Activated effector memory CD4-positive, alpha-beta T cell treated with Interleukin-2 at 50 U/mL for 16 hours (primary cell): ENCODE data around the gene PRPF18.

Experiments used
- DNase-seq: peaks from one replicate; pipeline ENCODE4 v3.0.0-alpha.2; 2020

The PRPF18 gene

DNA sequence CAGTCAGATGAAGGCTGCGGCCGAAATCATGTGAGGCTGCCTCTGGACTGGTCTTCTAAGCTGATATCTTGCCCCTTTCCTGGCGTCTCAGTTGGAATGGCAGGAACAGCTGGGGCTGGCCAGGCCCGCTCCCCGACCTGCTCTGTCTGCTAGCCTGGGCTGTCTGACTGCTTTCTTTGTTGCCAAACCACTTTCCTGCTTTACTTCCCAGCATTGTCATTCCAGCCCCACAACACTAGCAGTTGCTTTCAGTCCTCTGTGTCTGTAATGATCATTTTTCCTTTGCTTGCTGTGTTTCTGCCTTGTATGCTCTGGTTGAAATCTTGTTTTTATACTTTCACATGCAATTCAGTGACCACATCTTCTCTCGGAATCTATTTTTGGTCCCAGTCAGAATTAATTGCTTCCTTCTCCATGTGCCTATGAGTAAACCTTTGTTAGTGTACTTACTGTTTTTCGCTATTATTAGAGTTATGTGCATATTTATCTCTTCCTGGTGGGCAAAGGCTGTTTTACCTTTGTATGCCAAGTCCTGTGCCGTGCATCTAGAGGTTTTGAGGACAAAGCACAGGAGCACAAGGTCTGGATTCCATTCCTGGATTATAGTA, 21.6 kb downstream of the PRPF18 start:
- DNase-seq, result no peak

DNA sequence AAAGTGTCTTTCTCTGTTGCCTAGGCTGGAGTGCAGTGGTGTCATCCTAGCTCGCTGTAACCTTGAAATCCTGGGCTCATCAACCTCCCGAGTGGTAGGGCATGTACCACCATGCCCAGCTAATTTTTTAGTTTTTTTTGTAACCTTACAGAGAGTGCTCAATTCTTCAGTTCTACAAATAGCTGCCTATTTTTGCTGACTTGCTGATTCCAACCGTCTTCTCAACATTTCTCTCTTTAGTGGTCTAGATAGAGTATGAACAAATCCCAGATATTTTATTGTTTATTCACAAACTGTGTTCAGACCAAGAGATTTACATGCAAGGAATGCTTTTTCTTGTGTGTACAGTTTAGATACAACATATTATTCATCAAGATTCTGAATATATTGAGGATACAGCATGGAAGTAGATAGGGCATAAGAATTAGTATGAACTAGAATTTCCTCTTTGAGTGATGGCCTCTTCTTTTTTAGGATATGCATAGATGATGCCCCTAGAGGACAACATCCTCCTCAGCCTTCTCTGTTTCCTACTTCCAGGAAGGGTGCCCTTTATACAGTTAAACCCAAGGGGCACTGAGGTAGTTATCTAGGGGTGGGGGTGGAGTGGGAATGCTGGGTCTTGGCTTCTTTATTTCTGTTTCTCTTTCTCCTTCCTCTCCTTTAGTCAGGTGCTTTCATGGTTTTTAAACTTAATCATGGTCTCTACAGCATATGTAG, 26.0 kb downstream of the PRPF18 start:
- no peak for DNase-seq

DNA sequence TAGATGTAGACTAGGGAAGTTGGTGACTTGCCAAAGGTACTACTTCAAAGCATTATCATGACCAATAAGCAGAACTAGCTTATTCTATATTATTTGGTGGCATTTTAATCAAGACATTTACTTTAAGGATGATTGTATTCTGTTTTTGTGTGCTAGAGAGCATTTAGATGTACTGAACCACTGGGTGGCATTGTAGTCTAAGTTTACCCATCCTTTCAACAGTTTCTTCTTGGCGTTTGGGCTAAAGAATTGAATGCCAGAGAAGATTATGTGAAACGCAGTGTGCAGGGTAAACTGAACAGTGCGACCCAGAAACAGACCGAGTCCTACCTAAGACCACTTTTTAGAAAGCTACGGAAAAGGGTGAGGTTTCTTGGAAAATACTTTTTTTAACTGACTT, 26.8 kb downstream of the PRPF18 start:
- no peak for DNase-seq

DNA sequence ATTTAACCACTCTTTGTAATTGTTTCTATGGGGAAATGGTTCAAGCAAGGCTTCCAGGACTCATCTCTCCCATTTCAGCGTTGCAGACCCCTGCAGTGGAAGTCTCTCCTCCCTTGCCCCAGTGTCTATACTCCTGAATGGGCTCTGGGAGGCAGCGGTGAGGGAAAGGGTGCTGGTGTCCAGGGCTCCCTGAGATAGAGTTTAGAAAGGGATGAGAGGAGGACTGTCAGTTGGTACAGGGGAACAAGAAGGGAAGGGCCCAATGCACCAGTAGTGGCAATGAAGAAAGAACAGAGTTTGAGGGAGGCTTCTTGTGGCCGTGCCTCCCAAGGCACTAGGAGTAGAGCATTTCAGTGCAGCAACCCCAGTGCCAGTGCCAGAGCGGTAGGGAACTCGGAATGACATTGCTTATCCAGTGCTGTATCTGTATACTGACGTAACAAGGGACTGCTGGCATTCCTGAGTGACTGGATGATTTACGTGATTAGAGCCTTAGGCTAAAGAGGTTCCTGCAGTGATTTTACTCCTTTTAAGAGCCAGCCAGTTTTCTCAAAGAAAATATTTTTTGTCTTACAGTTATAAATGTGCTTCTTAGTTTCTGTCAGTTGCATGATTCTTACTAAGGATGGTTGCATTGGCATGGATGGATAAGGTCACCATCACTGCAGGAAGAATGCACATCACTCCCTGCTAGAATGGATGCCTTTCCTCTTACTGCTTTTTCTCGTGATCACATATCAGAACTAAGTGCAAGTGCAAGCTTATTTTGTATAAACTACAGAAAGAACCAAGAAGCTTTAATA, 28.0 kb downstream of the PRPF18 start:
- DNase-seq, result no peak

DNA sequence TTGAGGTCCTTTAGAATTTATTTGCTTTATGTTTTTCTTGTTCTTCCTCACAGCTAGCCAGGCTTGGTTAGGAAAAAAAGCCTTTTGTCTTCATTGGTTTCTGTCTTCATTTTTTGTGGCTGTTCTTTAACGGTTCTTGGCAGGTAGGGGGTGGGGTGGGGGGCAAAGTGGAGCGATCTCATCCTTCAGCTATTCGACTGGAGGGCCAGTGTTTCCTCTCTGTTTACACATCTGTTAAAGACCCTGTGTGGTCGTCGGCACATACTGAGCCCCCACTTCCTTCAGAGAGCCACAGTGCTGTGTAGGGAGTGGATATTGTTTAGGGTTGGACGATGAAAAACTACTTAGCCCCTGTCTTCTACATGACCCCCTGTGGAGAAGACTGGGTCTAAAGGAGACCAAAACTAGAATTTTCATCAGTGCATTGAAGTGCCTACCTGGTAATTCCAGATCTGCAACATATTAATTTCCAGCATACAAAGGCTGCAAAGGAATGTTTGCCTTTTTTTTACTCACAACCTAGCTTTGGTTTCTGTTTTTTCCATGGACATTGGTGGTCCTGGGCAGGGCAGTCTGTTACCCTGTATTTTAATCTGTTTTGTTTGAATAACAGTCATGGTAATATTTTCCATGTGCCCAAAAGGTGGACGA, 29.0 kb downstream of the PRPF18 start:
- no peak for DNase-seq

DNA sequence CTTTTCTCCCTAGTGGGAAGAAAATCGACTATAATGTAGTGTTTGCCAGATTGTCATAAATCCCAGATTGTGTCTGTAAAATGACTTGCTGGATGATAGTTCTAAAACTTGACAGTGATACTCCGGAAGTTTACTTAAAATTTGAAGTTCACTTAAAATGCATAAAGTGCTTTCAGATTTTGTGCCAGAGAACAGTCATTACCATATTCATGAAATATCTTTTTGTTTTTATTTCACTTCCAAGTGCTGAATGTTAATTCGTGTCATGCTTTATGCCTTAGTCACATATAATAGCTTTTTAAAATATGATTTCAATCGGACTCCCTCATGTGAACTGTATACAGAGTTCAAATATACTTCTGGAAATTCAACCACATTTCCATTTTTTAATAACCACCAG, 30.4 kb downstream of the PRPF18 start:
- no peak for DNase-seq

DNA sequence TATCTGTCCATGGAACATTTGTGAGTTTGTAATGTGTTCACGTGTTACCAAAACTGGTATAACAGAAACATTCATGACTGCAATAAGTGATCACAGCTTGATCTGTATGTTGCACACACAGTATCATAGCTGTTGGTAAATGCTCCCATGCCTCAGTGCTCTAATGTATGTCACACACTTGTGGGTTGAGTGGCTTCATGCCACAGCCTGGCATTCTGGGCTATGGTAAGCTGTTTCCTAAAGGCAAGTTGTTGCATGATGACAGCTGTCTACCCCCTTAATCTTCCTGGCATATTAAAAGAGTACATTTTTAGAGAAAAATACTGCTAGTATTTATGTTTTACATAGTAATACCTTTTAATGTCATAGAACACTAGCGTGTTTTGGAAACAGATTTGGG, 35.2 kb downstream of the PRPF18 start:
- no peak for DNase-seq

DNA sequence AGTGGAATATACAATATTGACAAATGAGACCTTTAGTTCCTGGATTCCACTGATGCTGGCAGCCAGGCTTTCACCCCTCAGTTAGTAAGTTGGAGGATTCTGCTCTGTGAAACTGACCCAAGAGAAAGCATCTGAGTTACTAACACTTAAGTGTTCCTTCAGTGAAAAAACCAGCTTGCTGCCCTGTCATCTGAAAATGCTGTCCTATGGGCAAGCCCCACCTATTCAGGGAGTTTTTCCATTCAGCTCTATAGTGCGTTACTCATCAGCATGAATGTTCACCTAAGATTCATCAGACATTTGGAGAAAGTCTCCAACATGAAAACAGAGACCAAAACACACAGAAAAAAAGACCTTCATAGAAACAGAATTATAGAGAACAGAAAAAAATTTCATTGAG, 37.9 kb downstream of the PRPF18 start:
- no peak for DNase-seq

DNA sequence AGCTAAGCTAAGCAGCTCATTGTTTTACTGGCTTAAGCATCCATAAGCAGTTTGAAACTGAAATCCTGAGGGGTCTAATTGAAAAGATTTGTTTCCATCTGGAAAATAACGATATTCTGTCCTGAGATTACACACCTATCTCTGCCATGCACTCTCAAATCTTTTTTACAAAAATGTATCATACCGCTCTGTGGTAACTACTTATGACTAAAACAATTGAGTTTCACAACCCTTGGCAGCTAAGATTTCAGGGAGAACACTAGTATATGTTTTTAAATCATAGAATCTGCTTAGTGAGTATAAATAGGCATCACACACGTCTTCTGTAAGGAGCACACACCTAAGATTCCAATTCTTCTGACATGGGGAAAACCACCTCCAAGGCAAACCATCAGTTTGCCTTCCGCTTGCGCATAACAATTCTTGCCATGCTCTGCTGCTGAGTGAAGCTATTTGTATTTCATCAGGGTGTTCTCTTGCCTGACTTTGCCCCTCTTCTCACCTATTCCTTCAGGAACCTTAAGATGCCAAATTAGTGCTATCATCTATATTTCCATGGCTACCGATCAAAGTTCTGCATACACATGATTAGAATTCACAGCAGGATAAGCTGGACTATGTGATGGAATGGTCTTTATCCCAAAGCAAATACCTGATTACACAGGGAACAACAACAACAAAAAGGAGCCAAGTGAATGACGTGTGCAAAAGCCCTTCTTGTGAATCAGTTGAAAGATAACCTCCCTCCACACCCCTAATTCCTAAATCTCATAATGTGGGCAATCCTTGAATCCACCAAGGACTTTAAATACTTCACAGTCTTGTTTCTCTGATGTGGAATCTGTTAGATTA, 40.9 kb downstream of the PRPF18 start:
- no peak for DNase-seq

DNA sequence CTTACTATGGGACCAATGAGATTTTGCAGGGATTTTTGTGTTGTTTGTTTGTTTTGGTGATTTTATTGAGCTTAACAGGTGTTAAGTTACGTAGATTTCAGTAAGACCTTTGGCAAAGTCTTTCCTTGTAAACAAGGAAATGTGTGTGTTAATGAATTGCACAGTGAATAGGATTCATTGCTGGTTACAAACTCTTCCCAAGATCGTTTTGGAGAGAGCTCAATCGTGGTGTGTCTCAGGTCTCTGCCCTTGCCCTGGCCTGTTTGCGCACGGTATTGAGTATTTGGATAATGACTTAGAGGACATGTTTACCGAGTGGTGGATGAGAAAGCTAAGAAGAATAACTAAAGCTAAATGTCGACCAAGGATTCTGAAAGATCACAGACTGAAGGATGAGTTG, 41.9 kb downstream of the PRPF18 start:
- DNase-seq, result no peak

DNA sequence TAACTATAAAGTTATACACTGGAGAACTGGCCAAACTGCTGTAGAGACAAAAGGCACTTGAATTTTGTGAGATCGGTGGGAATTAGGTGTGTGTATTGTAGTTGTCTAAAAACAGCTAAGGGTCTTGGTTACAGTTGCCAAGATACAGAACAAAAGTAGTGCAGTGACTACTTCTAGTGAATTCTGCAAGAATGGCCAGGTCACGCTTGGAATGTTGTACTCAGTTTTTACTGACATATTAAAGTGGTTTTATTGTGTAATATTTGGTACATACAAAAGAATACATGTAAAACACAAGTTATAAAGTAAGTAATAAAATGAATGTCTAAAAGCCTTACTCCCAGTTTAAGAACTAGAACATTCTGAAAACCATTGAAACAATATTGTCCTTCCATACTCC, 42.4 kb downstream of the PRPF18 start:
- no peak for DNase-seq

DNA sequence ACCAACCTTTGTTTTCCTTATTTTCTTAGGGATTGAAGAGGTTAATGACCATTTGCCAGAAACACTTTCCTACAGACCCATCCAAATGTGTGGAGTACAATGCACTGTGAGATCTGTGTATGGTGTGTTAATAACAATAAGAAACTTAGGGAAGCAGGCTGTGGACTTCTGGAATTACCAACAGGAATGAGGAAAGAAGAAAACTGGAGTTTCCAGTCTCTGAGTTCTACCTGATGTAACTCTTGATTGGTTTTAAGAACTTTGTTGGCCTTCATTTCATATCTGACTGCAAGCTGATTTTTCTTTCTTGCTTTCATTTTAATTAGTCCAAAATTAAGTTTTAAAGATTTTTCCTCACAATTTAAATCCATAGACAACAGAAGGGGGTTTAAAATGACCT, 43.5 kb downstream of the PRPF18 start:
- no peak for DNase-seq

DNA sequence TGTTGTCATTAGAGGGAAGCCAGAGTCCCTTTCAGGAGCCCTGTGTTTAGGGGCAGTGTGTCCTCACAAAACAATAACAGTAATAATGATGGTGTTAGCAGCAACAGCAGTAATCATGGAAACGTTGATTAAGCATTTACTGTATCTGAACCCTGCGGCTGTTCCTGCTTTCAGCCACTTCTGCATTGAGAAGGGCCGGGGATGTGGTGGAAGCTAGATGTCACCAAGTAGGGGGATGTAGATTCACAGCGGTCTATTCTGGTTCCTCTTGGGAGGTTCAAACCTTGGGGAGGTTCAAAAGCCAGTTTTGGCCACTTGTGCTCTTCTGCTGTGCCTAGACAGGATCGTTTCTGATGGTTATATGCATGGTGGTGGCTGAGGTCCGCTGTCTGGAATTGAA, 44.8 kb downstream of the PRPF18 start:
- DNase-seq, result no peak

DNA sequence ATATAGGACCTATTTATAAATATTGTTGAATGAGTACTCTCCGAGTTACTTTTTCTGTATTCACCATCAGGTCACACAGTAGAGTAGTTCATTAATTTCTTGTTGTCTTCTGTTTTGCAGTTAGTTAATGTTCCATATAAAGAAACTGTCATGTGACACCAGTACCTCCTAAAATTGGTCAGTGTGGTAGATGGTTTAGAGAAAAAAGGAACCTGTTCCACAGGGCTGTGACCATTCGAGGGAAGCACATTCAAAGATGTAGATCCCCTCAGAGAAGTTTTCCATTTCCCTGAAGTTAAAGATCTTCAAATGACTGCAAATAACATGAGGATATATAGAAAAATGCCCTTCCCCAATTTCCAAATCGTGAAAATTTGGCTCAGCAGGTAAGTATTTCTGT, 45.7 kb downstream of the PRPF18 start:
- no peak for DNase-seq

DNA sequence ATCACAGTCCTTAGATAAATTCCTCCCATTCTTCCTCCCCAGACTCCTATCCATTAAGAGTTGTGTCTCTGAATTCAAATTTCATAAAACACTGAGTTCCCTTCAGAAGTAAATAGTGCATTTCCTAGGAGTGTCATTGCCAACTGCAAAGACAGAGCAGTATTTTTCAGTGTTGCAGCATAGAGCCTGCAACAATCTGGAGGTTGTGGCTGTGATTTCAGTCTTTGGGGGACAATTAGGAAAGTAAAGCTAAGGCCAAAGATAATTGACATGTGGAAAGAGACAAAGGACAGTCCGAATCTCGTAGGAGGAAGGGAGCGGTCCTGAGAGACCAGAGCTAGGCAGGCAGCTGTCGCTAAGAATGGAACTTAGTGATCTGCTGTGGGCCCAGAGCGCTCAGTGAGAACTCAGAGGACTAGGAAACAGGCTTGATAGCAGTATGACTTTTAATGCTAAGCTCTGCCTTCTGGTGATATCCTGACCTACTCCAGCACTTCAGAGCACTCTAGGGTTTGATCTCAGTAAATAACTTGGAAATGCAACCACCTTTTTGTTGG, 46.2 kb downstream of the PRPF18 start:
- DNase-seq, result no peak

DNA sequence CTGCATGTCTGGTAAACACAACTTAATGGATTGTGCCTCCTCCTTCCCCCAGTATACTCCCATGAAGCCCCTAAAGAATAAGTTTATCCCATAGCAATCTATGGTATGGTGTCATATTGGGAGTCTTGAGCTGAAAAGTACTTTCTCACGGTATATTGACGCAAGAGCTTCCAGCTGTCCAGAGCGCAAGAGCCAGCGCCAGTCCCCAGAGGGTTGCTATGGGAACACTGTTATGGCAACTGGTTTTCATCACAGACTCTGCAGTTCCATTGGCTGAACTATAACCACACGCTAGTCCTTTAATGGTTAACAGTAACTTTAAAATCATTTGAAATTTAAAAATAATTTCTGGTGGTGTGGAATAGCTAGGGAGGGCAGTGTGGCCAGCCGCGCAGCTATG, 46.9 kb downstream of the PRPF18 start:
- no peak for DNase-seq

DNA sequence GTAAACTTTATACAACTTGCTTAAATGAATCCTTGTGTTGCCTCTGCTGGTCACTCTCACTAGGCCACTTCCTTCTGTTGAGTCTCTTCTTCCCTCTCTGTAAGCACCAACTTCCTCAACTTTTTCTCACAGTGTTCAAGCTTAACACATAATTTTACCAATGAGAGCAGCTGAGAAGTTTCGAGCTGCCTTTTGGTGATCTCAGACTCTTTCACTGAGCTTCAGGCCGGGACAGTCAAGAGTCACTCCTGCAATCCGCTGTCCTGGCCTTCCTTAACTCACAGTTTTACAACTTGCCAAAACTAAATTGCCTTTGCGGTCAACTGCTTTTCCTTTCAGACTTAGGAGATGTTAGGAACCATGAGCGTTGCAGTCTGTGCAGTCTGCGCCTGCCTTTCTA, 47.4 kb downstream of the PRPF18 start:
- DNase-seq, result no peak

DNA sequence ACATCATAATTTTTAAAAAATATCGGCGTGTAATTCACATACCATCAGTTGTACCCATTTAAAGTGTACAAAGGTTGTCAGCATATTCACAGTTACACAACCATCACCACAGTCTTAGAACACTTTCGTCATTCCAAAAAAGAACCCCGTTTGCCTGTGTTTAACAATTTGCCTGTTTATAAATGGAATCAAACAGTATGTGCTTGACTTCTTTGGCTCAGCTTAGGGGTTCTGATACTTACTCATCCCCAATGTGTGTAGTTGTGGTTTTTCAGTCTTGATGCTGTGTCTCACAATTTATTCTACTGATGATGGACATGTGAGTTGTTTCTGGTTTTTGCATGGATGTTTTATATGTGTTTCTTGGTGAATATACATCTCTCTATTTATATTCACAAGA, 50.0 kb downstream of the PRPF18 start:
- DNase-seq, result no peak

DNA sequence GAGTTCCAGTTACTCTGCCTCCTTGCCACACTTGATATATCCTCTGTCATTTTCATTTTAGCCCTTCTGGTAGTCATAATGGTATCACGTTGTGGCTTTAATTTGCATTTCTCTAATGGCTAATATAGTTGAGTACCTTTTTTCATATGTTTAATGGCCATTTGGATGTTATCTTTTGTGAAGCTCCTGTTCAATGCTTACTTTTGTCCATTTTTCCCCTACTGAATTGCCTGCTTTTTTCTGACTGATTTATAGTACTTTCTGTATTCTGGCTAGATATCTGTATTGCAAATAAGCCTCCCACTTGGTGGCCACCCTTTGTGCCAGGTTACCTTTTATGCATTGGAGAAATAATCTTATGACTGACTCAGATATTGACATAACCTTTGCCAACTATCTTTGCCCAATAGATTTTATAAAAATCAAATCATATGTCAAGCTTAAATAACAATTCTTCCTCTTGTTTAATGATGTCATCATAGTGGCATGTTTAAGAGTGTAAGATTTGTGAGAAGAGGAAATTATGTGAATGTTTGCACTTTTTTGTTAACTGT, 50.6 kb downstream of the PRPF18 start:
- DNase-seq, result no peak

DNA sequence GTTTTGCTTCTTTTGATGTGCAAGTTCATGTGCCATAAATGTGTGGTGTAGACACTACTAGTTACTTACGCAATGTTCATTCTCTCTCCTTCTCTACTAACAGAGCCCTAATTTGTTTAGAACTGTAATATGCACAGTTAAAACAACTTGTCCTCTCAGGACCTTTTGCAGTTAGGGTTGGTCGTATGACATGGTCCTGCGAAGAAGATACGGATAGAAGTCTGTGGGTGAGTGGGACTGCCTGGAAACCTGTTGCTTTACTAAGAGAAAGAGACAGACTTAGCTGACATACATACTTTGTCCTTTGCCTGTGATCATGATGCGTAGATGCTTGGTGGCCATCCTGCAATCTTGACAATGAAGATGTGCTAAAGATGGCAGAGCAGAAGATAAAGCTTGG, 51.1 kb downstream of the PRPF18 start:
- no peak for DNase-seq

DNA sequence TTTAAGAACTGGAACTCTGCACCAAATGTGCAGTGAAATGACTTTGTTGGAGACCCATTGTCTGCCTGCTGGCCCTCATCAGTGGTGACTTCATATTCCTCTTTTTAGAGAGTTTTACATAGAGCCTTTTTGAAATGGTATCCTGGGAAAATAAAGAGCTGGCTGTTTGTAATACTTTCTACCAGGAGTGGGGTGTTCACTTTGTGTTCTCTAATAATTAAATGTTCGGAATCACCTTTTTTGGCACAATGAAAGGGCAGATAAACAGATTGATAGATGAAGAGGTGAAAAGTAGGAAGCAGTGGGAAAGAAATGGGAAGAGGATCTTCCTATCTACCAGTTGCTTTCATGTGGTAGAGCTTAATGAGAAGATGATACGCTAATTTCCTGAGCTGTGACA, 55.5 kb downstream of the PRPF18 start:
- DNase-seq, result no peak

DNA sequence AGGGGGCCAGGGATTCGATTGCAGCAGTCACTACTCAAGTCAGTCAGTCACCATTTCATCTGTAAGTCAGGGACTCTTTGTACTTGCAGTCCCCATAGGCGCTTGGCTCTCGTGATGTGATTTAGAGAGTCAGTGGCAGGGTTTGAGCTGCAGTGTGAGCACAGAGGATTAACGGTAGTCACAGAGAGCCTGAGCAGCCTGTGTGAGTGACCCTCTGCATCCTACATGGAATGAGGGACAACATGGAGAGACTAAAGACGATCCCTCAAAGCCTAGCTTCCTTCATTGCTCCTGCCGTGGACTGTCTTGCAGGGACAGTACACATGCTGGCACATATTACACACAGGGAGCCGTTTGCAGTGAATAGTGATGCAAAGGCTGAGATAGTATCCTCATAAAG, 56.3 kb downstream of the PRPF18 start:
- no peak for DNase-seq
